Thymus (tissue), 14 donors: ENCODE results near the gene PARD6B. TPM values are rescaled to one million over a fixed set of nuclear protein-coding genes. Genes with fewer than 3 reads are reported as not detected.

Experiments
- DNase-seq, 9 donors: peaks; one replicate each; pipeline ENCODE4 v3.0.0-alpha.2; 2013; ENCODE audit warnings: low spot score in 9 of 9, low read depth in 6 of 9, missing footprints in 1 of 9
- H3K27ac ChIP-seq, 2 donors: one replicate each; pipeline ENCODE4 v1.5.1; 2013; ENCODE audit warnings: control low read depth in 1 of 2, low read depth in 1 of 2, low read length in 1 of 2, mild to moderate bottlenecking in 1 of 2, moderate library complexity in 1 of 2
- H3K27me3 ChIP-seq, 2 donors: one replicate each; pipeline ENCODE4 v1.5.1; 2013; ENCODE audit warnings: low read length in 1 of 2; ENCODE audit not compliant: control insufficient read depth in 2 of 2, insufficient read depth in 1 of 2
- H3K36me3 ChIP-seq, 2 donors: one replicate each; pipeline ENCODE4 v1.5.1; 2013; ENCODE audit warnings: low read length in 1 of 2, mild to moderate bottlenecking in 1 of 2, moderate library complexity in 1 of 2; ENCODE audit not compliant: control insufficient read depth in 2 of 2, insufficient read depth in 2 of 2
- H3K4me1 ChIP-seq, 2 donors: one replicate each; pipeline ENCODE4 v1.5.1; 2013; ENCODE audit warnings: low read length in 2 of 2; ENCODE audit not compliant: control insufficient read depth in 2 of 2, insufficient read depth in 2 of 2
- H3K4me3 ChIP-seq, 2 donors: one replicate each; pipeline ENCODE4 v1.5.1; 2013; ENCODE audit warnings: low read length in 2 of 2, control low read depth in 1 of 2, mild to moderate bottlenecking in 1 of 2
- H3K9me3 ChIP-seq, 2 donors: one replicate each; pipeline ENCODE4 v1.5.1; 2013; ENCODE audit warnings: low read length in 1 of 2, mild to moderate bottlenecking in 1 of 2; ENCODE audit not compliant: control insufficient read depth in 2 of 2, insufficient read depth in 1 of 2
- WGBS: extraction: QIAGEN DNeasy Blood & Tissue Kit; methylation state at CpG from one replicate; pipeline ENCODE4 v1.1.7; 2013; 5-methylcytosine and 5-hydroxymethylcytosine counted together
- long read RNA-seq, 10 donors: transcript quantifications; one replicate each; lab custom pipeline, GENCODE V29; 2026
- polyA plus RNA-seq: library from polyadenylated mRNA; stranded (reverse); fragments of 200-250 nt; gene quantifications from one replicate; pipeline ENCODE4 v1.2.3, GENCODE V29; 2013
- total RNA-seq: library from RNA; stranded (reverse); fragments of 120-200 nt; gene quantifications from one replicate; pipeline ENCODE4 v1.2.4, GENCODE V29; 2013
- donor health status: healthy.

The PARD6B gene, protein sequence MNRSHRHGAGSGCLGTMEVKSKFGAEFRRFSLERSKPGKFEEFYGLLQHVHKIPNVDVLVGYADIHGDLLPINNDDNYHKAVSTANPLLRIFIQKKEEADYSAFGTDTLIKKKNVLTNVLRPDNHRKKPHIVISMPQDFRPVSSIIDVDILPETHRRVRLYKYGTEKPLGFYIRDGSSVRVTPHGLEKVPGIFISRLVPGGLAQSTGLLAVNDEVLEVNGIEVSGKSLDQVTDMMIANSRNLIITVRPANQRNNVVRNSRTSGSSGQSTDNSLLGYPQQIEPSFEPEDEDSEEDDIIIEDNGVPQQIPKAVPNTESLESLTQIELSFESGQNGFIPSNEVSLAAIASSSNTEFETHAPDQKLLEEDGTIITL
- total RNA-seq (3.1 TPM), polyA plus RNA-seq (3.7 TPM)
- long read RNA-seq, donor 1, result 0 reads
- long read RNA-seq, donor 2, full-length matches to known transcripts, result 1 of 1 reads
- long read RNA-seq, donor 2, partial matches to known transcripts, result 0 of 1 reads
- long read RNA-seq, donor 2, other reads (novel, unspliced or antisense), result 0 of 1 reads
- long read RNA-seq, donor 3, result 0 reads
- long read RNA-seq, donor 4, result 0 reads
- long read RNA-seq, donor 5, result 0 reads
- long read RNA-seq, donor 6, result 0 reads
- long read RNA-seq, donor 7, result 0 reads
- long read RNA-seq, donor 8, result 0 reads
- long read RNA-seq, donor 9, result 0 reads
- long read RNA-seq, donor 10, full-length matches to known transcripts, result 1 of 1 reads
- long read RNA-seq, donor 10, partial matches to known transcripts, result 0 of 1 reads
- long read RNA-seq, donor 10, other reads (novel, unspliced or antisense), result 0 of 1 reads

DNA sequence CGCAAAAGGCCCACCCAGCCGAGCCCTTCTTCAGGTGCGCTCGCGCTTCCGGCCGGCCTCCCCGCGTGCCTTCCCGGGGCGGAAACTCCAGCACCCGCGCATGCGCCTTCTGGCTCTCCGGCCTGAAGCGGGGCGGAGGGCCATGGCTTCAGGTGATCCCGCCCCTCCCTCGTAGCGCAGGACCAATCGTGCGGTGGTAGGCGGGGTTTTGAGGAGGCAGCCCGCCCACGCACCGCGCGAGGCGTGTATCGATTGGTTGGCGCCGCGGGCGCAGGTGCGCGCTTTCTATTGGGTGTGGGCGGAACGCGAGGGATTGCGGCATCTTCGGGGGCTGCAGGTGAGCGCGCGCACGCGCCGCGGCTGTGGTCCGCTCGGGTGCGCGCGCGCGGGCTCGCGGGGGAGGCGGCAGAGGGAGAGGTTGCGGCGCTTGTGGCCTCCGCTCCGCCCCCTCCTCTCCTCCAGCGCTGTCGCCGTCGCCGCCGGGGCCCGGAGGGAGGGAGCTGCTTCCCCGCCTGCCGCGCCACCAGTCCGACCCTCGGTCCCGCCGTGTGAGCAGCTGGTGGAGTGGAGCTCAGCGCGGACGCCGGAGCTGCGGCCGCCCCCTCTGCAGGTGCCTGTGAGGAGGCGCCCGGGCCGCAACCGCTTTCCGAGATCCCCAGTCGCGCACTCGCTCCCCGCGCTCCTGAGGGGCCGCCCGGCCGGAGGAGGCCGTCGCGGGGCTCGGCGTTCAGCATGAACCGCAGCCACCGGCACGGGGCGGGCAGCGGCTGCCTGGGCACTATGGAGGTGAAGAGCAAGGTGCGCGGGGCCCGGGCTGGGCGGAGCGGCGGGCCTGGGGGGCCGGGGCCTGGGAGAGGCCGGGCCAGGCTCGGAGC lies at the start of gene PARD6B:
TSS of gene PARD6B (plus strand) at position 526 of the 875 bp plus-strand sequence. CDS start at position 733, 207 bp downstream.
- Histone ChIP-seq H3K9me3 (no peaks in the 10 kb centered on the region), H3K36me3 (no peaks in the 10 kb centered on the region), H3K27ac (peak within 1 kb of the TSS; percentile 54 to 84), H3K4me1 (peaks cover 12 to 17% of the 10 kb centered on the region in 2 donors), H3K27me3 (no peaks in the 10 kb centered on the region), H3K4me3 (peak within 1 kb of the TSS; percentile 63 to 84)
- DNase-seq, result peak; percentile 95 to 100 (median 99)
- under 1% methylated on average over 114 of the region's 114 CpGs for WGBS

- Histone ChIP-seq H3K4me3 (no peak overlapping the region), H3K9me3 (no peaks in the 10 kb centered on the region), H3K36me3 (no peaks in the 10 kb centered on the region), H3K27me3 (no peaks in the 10 kb centered on the region), H3K4me1 (no peaks in the 10 kb centered on the region), H3K27ac (no peak overlapping the region)
- WGBS, result 92% methylated on average over 4 of the region's 4 CpGs
- DNase-seq, result no peak
Measured at GRCh38 chr20:50682065-50682464, 49.3 kb upstream of the PARD6B start.

DNA sequence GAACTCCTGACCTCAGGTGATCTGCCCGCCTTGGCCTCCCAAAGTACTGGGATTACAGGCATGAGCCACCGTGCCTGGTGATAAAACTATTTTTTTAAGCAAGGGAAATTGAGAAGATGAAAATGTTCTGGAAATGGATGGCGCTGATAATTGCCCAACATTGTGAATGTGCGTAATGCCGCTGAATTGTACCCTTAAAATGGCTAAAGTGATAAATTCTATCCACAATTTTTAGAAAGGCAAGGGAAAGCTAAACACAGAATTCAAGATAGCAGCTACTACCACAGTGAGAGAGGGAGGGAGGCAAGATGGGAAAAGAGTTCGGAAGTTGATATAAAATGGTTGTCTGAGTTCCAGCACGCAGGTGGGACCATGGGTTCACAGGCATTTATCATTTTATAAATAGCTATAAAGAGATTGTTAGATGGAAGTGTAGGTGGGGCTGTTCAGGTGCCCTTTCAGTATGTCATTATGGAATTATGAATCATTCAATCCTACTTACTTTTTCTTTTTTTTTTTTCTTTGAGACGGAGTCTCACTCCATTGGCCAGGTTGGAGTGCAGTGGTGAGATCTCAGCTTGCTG lies 48.3 kb upstream of the PARD6B start:
- Histone ChIP-seq H3K4me1 (no peaks in the 10 kb centered on the region), H3K9me3 (no peaks in the 10 kb centered on the region), H3K27me3 (no peaks in the 10 kb centered on the region), H3K27ac (no peak overlapping the region), H3K4me3 (no peak overlapping the region), H3K36me3 (no peaks in the 10 kb centered on the region)
- no peak for DNase-seq
- WGBS, result 98% methylated on average over 8 of the region's 8 CpGs

- H3K9me3 ChIP-seq, result no peaks in the 10 kb centered on the region
- DNase-seq, result no peak
- H3K4me1 ChIP-seq, result no peaks in the 10 kb centered on the region
- no peak overlapping the region for H3K4me3 ChIP-seq
- WGBS, result 98% methylated on average over 6 of the region's 6 CpGs
- H3K27me3 ChIP-seq, result peaks cover under 1 to 1% of the 10 kb centered on the region in 2 donors
- no peaks in the 10 kb centered on the region for H3K36me3 ChIP-seq
- no peak overlapping the region for H3K27ac ChIP-seq
Measured at GRCh38 chr20:50683570-50683969, 47.8 kb upstream of the PARD6B start.

DNA sequence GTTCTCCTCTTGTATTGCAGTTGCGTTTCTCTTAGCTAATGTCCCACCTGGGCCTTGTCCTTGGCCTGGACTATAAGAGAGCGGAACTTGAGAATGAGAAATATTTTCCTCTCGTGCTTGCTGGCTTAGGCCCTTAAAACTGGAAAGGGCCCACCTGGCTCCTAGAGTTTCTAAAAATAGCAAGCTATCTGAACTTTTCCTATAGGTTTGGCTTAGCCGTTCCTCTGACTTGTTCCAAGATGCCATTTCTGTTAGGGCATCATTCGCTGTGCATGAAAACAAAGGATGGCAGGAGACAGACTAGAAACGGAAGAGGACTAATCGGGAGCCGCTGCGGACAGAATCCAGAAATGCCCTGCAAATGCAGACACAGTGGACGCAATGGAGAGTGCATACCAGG lies 44.6 kb upstream of the PARD6B start:
- H3K27ac ChIP-seq, result no peak overlapping the region
- H3K4me1 ChIP-seq, result no peaks in the 10 kb centered on the region
- H3K36me3 ChIP-seq, result no peaks in the 10 kb centered on the region
- H3K27me3 ChIP-seq, result peaks cover 28 to 31% of the 10 kb centered on the region in 2 donors
- DNase-seq, result no peak
- H3K4me3 ChIP-seq, result no peak overlapping the region
- WGBS, result 96% methylated on average over 10 of the region's 10 CpGs
- H3K9me3 ChIP-seq, result peaks cover 0 to under 1% of the 10 kb centered on the region in 2 donors

DNA sequence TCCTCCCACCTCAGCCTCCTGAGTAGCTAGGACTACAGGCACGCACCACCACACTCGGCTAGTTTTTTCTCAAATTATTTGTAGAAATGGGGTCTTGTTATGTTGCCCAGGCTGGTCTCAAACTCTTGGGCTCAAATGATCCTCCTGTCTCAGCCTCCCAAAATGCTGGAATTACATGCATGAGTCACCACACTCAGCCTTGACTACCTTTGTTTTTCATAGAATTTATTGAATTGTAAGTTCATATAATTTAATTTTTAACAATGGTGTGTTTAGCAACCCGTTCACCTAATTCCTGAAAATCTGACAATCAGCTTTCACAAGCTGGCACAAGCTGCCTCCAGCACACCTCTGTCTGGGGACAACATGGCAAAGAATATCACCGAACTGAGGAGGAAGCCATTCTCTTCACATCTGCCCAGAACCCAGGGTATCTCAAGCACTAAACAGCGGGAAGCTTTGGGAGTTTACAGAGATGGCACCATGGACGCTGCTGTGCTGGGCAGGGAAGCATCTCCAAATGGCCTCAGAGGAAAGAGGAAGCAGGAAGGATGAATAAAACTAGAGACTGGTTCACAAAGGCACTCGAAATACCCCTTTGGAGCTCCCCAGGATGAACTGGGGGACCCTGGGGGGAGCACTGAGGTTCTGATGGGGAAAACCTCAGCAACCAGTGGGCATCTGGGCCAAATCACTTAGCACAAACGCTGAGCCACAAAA lies 43.0 kb upstream of the PARD6B start:
- Histone ChIP-seq H3K9me3 (peaks cover 0 to 4% of the 10 kb centered on the region in 2 donors), H3K4me1 (no peaks in the 10 kb centered on the region), H3K27ac (no peak overlapping the region), H3K36me3 (no peaks in the 10 kb centered on the region), H3K27me3 (peaks cover 33 to 46% of the 10 kb centered on the region in 2 donors), H3K4me3 (no peak overlapping the region)
- WGBS, result 95% methylated on average over 8 of the region's 8 CpGs
- DNase-seq, result no peak

- H3K4me3 ChIP-seq, result peak overlapping the region in 1 of 2 donors; percentile 42
- no peaks in the 10 kb centered on the region for H3K36me3 ChIP-seq
- H3K27ac ChIP-seq, result peak overlapping the region; percentile 42 to 76
- WGBS, result 45% methylated on average over 10 of the region's 10 CpGs
- H3K27me3 ChIP-seq, result peaks cover 33 to 49% of the 10 kb centered on the region in 2 donors
- no peaks in the 10 kb centered on the region for H3K4me1 ChIP-seq
- DNase-seq, result no peak
- peaks cover 0 to 4% of the 10 kb centered on the region in 2 donors for H3K9me3 ChIP-seq
Measured at GRCh38 chr20:50689864-50690649, 41.3 kb upstream of the PARD6B start.
